Activated CD8-positive, alpha-beta memory T cell treated with anti-CD3 and anti-CD28 coated beads for 4 hours (primary cell): Measurements from ENCODE around the gene MYO1B.

ENCODE experiments used
- DNase-seq, 2 donors: peaks; one replicate each; pipeline ENCODE4 v3.0.0-alpha.2; 2020; ENCODE audit warnings: low read depth in 2 of 2

The MYO1B gene

GRCh38 chr2:191297033-191297432 is 51.8 kb downstream of the MYO1B start:
- DNase-seq = no peak

GRCh38 chr2:191298306-191298705 is 53.1 kb downstream of the MYO1B start:
- no peak for DNase-seq

- no peak for DNase-seq
These were observed 53.8 kb downstream of the MYO1B start for GRCh38 chr2:191299010-191299409.

- no peak for DNase-seq
These were observed 54.7 kb downstream of the MYO1B start for GRCh38 chr2:191299866-191300265.

GRCh38 chr2:191301971-191302370 is 56.8 kb downstream of the MYO1B start:
- no peak for DNase-seq

GRCh38 chr2:191302459-191303139 is 57.4 kb downstream of the MYO1B start:
- DNase-seq = no peak

GRCh38 chr2:191303140-191304005 is 58.2 kb downstream of the MYO1B start:
- no peak for DNase-seq

- no peak for DNase-seq
These were observed 60.0 kb downstream of the MYO1B start for GRCh38 chr2:191304939-191305875.

GRCh38 chr2:191308026-191308425 is 62.8 kb downstream of the MYO1B start:
- no peak for DNase-seq

GRCh38 chr2:191311156-191311555 is 66.0 kb downstream of the MYO1B start:
- no peak for DNase-seq

- no peak for DNase-seq
These were observed 66.4 kb downstream of the MYO1B start for GRCh38 chr2:191311627-191312026.

GRCh38 chr2:191312163-191312562 is 67.0 kb downstream of the MYO1B start:
- DNase-seq = no peak

- no peak for DNase-seq
These were observed 67.5 kb downstream of the MYO1B start for GRCh38 chr2:191312662-191313061.

GRCh38 chr2:191314697-191315364 is 69.6 kb downstream of the MYO1B start:
- DNase-seq = no peak

- no peak for DNase-seq
These were observed 70.2 kb downstream of the MYO1B start for GRCh38 chr2:191315365-191315752.

GRCh38 chr2:191316246-191316994 is 71.2 kb downstream of the MYO1B start:
- DNase-seq = no peak

- no peak for DNase-seq
These were observed 73.0 kb downstream of the MYO1B start for GRCh38 chr2:191318037-191318728.

- no peak for DNase-seq
These were observed 73.5 kb downstream of the MYO1B start for GRCh38 chr2:191318729-191319078.

GRCh38 chr2:191319186-191319585 is 74.0 kb downstream of the MYO1B start:
- DNase-seq = no peak

GRCh38 chr2:191320881-191321280 is 75.7 kb downstream of the MYO1B start:
- DNase-seq = no peak
